Panc1 (cell line): ENCODE data around the gene MYO6. TPM values are rescaled to one million over a fixed set of nuclear protein-coding genes. Genes with fewer than 3 reads are reported as not detected.

ENCODE experiments used
- ATAC-seq: fragments of 200-7000 bp; cut with Tn5 transposase; 2 replicates; pipeline ENCODE4 v1.9.1; 2020; ENCODE audit warnings: mild to moderate bottlenecking, moderate library complexity
- BruUV-seq: library from RNA; stranded (reverse); fragments of 400-500 nt; replicated peaks from 2 replicates; lab custom pipeline; 2021; lab: Mats Ljungman, UMichigan
- CTCF ChIA-PET: fragments of 300-600 bp; sonication (Branson Sonifier 250); formaldehyde crosslinking; loops from one replicate; lab custom pipeline; 2022; ENCODE audit warnings: antibody characterized with exemption; lab: Charles Lee
- POLR2A ChIA-PET: fragments of 300-600 bp; sonication (Branson Sonifier 250); formaldehyde crosslinking; loops from one replicate; lab custom pipeline; 2022; ENCODE audit warnings: antibody characterized with exemption; lab: Charles Lee
- DNase-seq: peaks from one replicate; pipeline ENCODE4 v3.0.0-alpha.2; 2010; ENCODE audit warnings: low read depth, low spot score
- H3K27ac ChIP-seq: 2 replicates; pipeline ENCODE4 v1.5.1; 2011; ENCODE audit warnings: mild to moderate bottlenecking, low read length, inconsistent platforms
- H3K27me3 ChIP-seq: fragments of 200-500 bp; sonication (Bioruptor generic); 2 replicates; pipeline ENCODE4 v1.6.0; 2014; ENCODE audit warnings: low read length, inconsistent platforms; ENCODE audit not compliant: control insufficient read depth, insufficient read depth
- H3K36me3 ChIP-seq: fragments of 200-500 bp; sonication (Bioruptor generic); 2 replicates; pipeline ENCODE4 v1.5.1; 2014; ENCODE audit warnings: inconsistent platforms, mild to moderate bottlenecking, low read length, moderate library complexity; ENCODE audit not compliant: control insufficient read depth, insufficient read depth
- H3K4me1 ChIP-seq: 2 replicates; pipeline ENCODE4 v1.5.1; 2011; ENCODE audit warnings: inconsistent platforms, mild to moderate bottlenecking, low read length, moderate library complexity; ENCODE audit not compliant: control insufficient read depth, insufficient read depth
- H3K4me3 ChIP-seq, 2 experiments: 2 replicates each; pipeline ENCODE4 v1.5.1; 2011 to 2012; ENCODE audit warnings: low read depth in 2 of 2, low read length in 2 of 2, mild to moderate bottlenecking in 2 of 2, inconsistent platforms in 1 of 2, moderate library complexity in 1 of 2
- H3K9me3 ChIP-seq: fragments of 200-500 bp; sonication (Bioruptor generic); 2 replicates; pipeline ENCODE4 v1.5.1; 2014; ENCODE audit warnings: low read depth, mild to moderate bottlenecking, inconsistent platforms, low read length, moderate library complexity; ENCODE audit not compliant: control insufficient read depth, insufficient read depth
- CTCF ChIP-seq: fragments of 450-650 bp; IDR thresholded peaks from 2 replicates; pipeline ENCODE4 v1.5.1; 2017; ENCODE audit warnings: mild to moderate bottlenecking
- POLR2AphosphoS5 ChIP-seq: IDR thresholded peaks from 2 replicates; pipeline ENCODE4 v1.6.1; 2012; ENCODE audit warnings: mild to moderate bottlenecking, low read depth, low read length, moderate library complexity
- REST ChIP-seq, 2 experiments: IDR thresholded peaks; 2 replicates each; pipeline ENCODE4 v1.6.1; 2011 to 2012; ENCODE audit warnings: low read depth in 2 of 2, control low read depth in 1 of 2, low read length in 1 of 2, mild to moderate bottlenecking in 1 of 2, moderate library complexity in 1 of 2; ENCODE audit not compliant: insufficient read depth in 1 of 2
- SIN3A ChIP-seq: IDR thresholded peaks from 2 replicates; pipeline ENCODE4 v1.6.1; 2012; ENCODE audit warnings: low read depth, mild to moderate bottlenecking, low read length, moderate library complexity, borderline replicate concordance; ENCODE audit not compliant: insufficient read depth
- TCF7L2 ChIP-seq: IDR thresholded peaks from 2 replicates; pipeline ENCODE4 v1.6.1; 2011; ENCODE audit warnings: mild to moderate bottlenecking, low read depth, low read length, inconsistent platforms
- in situ Hi-C: cut with HindIII; loops from 2 replicates; pipeline ENCODE4 v1.10.0; 2016; ENCODE audit warnings: low sequenced_read_pairs, low pct_unique_long_range_greater_than_20kb
- intact Hi-C: fragments of 100-400 bp; cut with micrococcal nuclease; formaldehyde crosslinking; loops from one replicate; pipeline ENCODE4 v1.10.0; 2022; ENCODE audit not compliant: unreplicated experiment
- total RNA-seq: library from RNA; stranded (reverse); gene quantifications from one replicate; pipeline ENCODE4 v1.2.1, GENCODE V29; 2021; ENCODE audit not compliant: unreplicated experiment

MYO6 gene
- total RNA-seq, 1 experiment from 2014 or later, result 52.3 TPM

- Histone ChIP-seq H3K4me3 (no peak overlapping the region), H3K27me3 (no peaks in the 10 kb centered on the region), H3K9me3 (no peaks in the 10 kb centered on the region), H3K36me3 (no peaks in the 10 kb centered on the region), H3K4me1 (no peaks in the 10 kb centered on the region), H3K27ac (no peak overlapping the region)
- in situ Hi-C loops (no loop called here), intact Hi-C loops (no loop called here)
- ATAC-seq (no peak), DNase-seq (no peak)
- CTCF ChIA-PET, result no interaction called here
- POLR2A ChIA-PET, result no interaction called here
- TF ChIP-seq POLR2AphosphoS5, result no peak
- BruUV-seq, result no TSS peak
Measured at GRCh38 chr6:75926293-75927168, 177.5 kb downstream of the MYO6 start.

GRCh38 chr6:75931011-75931680 is 182.1 kb downstream of the MYO6 start:
- Histone ChIP-seq H3K27me3 (no peaks in the 10 kb centered on the region), H3K4me1 (no peaks in the 10 kb centered on the region; the same call in 1 of the 2 replicates), H3K9me3 (no peaks in the 10 kb centered on the region), H3K4me3 (no peak overlapping the region), H3K36me3 (no peaks in the 10 kb centered on the region), H3K27ac (no peak overlapping the region)
- DNase-seq (no peak), ATAC-seq (no peak)
- TF ChIP-seq REST (IDR thresholded peaks at IDR 0.05; ENCODE audit: insufficient read depth in 1 of 2, low read depth in 2 of 2, low read length in 1 of 2) (no peak), SIN3A (no peak), TCF7L2 (no peak)
- ChIA-PET POLR2A (interaction anchor here (0.6 kb wide), 1 partner anchor 731 kb away, joined by 3 read pairs; no protein-coding TSS in a partner anchor), CTCF (interaction anchor here (0.6 kb wide), 1 partner anchor 240 kb away, joined by 4 read pairs; no protein-coding TSS in a partner anchor)
- intact Hi-C loops, result no loop called here
- in situ Hi-C loops, result no loop called here
- BruUV-seq, result no TSS peak

GRCh38 chr6:75932067-75932466 is 183.0 kb downstream of the MYO6 start:
- Histone ChIP-seq H3K36me3 (no peaks in the 10 kb centered on the region), H3K4me1 (no peaks in the 10 kb centered on the region; the same call in 1 of the 2 replicates), H3K4me3 (no peak overlapping the region), H3K9me3 (no peaks in the 10 kb centered on the region), H3K27ac (no peak overlapping the region), H3K27me3 (no peaks in the 10 kb centered on the region)
- TF ChIP-seq REST (IDR thresholded peaks at IDR 0.05; ENCODE audit: insufficient read depth in 1 of 2, low read depth in 2 of 2, low read length in 1 of 2), result no peak
- peak; percentile 79 for TF ChIP-seq CTCF
- TF ChIP-seq POLR2AphosphoS5, result no peak
- TF ChIP-seq TCF7L2, result no peak
- TF ChIP-seq SIN3A, result no peak
- in situ Hi-C loops, result no loop called here
- 0 out of 2 replicates have a peak, but pooled peaks have one; percentile 58 for ATAC-seq
- intact Hi-C loops, result no loop called here
- POLR2A ChIA-PET, result no interaction called here
- no peak for DNase-seq
- BruUV-seq, result no TSS peak
- CTCF ChIA-PET, result no interaction called here
